OCI-LY3 (cell line): ENCODE results near the gene PPP4R3B.

Experiments used
- H2AFZ ChIP-seq: fragments of 200-600, 300-600 bp; shearing (Covaris generic); 2 replicates; pipeline ENCODE4 v1.6.0; 2014; ENCODE audit warnings: antibody characterized with exemption, low read depth, low read length
- H3K27ac ChIP-seq: fragments of 200-600, 300-600 bp; sonication (generic); 2 replicates; pipeline ENCODE4 v1.5.1; 2014; ENCODE audit warnings: mild to moderate bottlenecking, low read length, moderate library complexity, mixed read lengths
- H3K27me3 ChIP-seq: fragments of 200-600, 300-600 bp; sonication (generic); 2 replicates; pipeline ENCODE4 v1.6.1; 2014; ENCODE audit warnings: low read depth, low read length, mixed read lengths
- H3K36me3 ChIP-seq: fragments of 200-600, 300-600 bp; sonication (generic); replicated peaks from 2 replicates; pipeline ENCODE3; 2014; ENCODE audit warnings: low read depth, low read length, mixed read lengths
- H3K4me1 ChIP-seq: fragments of 300-600, 200-600 bp; sonication (generic); 2 replicates; pipeline ENCODE4 v1.6.1; 2014; ENCODE audit warnings: low read length, mixed read lengths
- H3K4me2 ChIP-seq: fragments of 200-600, 300-600 bp; sonication (generic); 2 replicates; pipeline ENCODE4 v1.6.1; 2014; ENCODE audit warnings: low read length, mixed read lengths
- H3K4me3 ChIP-seq: fragments of 300-600, 200-600 bp; sonication (generic); 2 replicates; pipeline ENCODE4 v1.5.1; 2014; ENCODE audit warnings: antibody characterized with exemption, mild to moderate bottlenecking, low read length, moderate library complexity
- H3K79me2 ChIP-seq: fragments of 300-600, 200-600 bp; shearing (Covaris generic); 2 replicates; pipeline ENCODE4 v1.6.1; 2014; ENCODE audit warnings: mild to moderate bottlenecking, low read length, mixed read lengths
- H3K9ac ChIP-seq: fragments of 300-600, 200-600 bp; shearing (Covaris generic); 2 replicates; pipeline ENCODE4 v1.6.0; 2014; ENCODE audit warnings: mild to moderate bottlenecking, low read length, moderate library complexity
- H3K9me3 ChIP-seq: fragments of 200-600, 300-600 bp; shearing (Covaris generic); 2 replicates; pipeline ENCODE4 v1.6.1; 2014; ENCODE audit warnings: low read length, mixed read lengths; ENCODE audit not compliant: insufficient read depth
- H4K20me1 ChIP-seq: fragments of 200-600, 300-600 bp; sonication (generic); 2 replicates; pipeline ENCODE4 v1.6.1; 2016; ENCODE audit warnings: low read length, mixed read lengths; ENCODE audit not compliant: insufficient read depth
- CTCF ChIP-seq: fragments of 200-600, 300-600 bp; sonication (generic); IDR thresholded peaks from 2 replicates; pipeline ENCODE4 v1.5.1; 2014; ENCODE audit warnings: antibody characterized with exemption, low read length, low read depth
- EZH2phosphoT487 ChIP-seq: fragments of 200-600 bp; shearing (Covaris generic); IDR thresholded peaks from 2 replicates; pipeline ENCODE4 v1.6.1; 2018; ENCODE audit warnings: antibody characterized with exemption, mixed run types, low read depth

PPP4R3B gene

GRCh38 chr2:55526174-55526573 is 91.2 kb downstream of the PPP4R3B start:
- H3K4me3 ChIP-seq, result no peak overlapping the region

GRCh38 chr2:55524884-55525437 is 92.5 kb downstream of the PPP4R3B start:
- no peak overlapping the region for H3K9ac ChIP-seq
- peaks cover 5% of the 10 kb centered on the region for H3K4me1 ChIP-seq
- H2AFZ ChIP-seq, result no peak overlapping the region
- TF ChIP-seq EZH2phosphoT487 (no peak), CTCF (no peak)
- H3K27ac ChIP-seq, result no peak overlapping the region
- no peaks in the 10 kb centered on the region for H3K9me3 ChIP-seq
- peaks cover 10% of the 10 kb centered on the region for H3K36me3 ChIP-seq
- H3K4me3 ChIP-seq, result no peak overlapping the region
- no peaks in the 10 kb centered on the region for H3K27me3 ChIP-seq
- no peaks in the 10 kb centered on the region for H4K20me1 ChIP-seq
- no peaks in the 10 kb centered on the region for H3K79me2 ChIP-seq
- H3K4me2 ChIP-seq, result no peak overlapping the region

More at GRCh38 chr2:55526174-55526573, 91.2 kb downstream of the PPP4R3B start:
- no peak for TF ChIP-seq EZH2phosphoT487
- no peak for TF ChIP-seq CTCF
- Histone ChIP-seq H3K9me3 (no peaks in the 10 kb centered on the region), H3K79me2 (no peaks in the 10 kb centered on the region), H3K4me1 (no peaks in the 10 kb centered on the region), H4K20me1 (no peaks in the 10 kb centered on the region), H3K9ac (no peak overlapping the region), H3K4me2 (no peak overlapping the region), H2AFZ (no peak overlapping the region), H3K27me3 (no peaks in the 10 kb centered on the region), H3K27ac (no peak overlapping the region), H3K36me3 (peaks cover 15% of the 10 kb centered on the region)

- Histone ChIP-seq H3K79me2 (no peaks in the 10 kb centered on the region), H3K36me3 (peaks cover 10% of the 10 kb centered on the region), H3K4me1 (peaks cover 5% of the 10 kb centered on the region), H3K4me2 (peak overlapping the region; percentile 82), H3K27ac (no peak overlapping the region), H4K20me1 (no peaks in the 10 kb centered on the region), H2AFZ (peak overlapping the region; percentile 88), H3K4me3 (peak overlapping the region; percentile 96), H3K27me3 (no peaks in the 10 kb centered on the region), H3K9ac (peak overlapping the region; percentile 66), H3K9me3 (no peaks in the 10 kb centered on the region)
- TF ChIP-seq EZH2phosphoT487 (no peak), CTCF (no peak)
These were observed 97.2 kb downstream of the PPP4R3B start for GRCh38 chr2:55519938-55520885.

GRCh38 chr2:55518841-55519165 is 98.6 kb downstream of the PPP4R3B start:
- H3K9me3 ChIP-seq, result no peaks in the 10 kb centered on the region
- H4K20me1 ChIP-seq, result no peaks in the 10 kb centered on the region
- H3K4me3 ChIP-seq, result peak overlapping the region; percentile 96
- peaks cover 5% of the 10 kb centered on the region for H3K4me1 ChIP-seq
- H2AFZ ChIP-seq, result peak overlapping the region; percentile 72
- H3K9ac ChIP-seq, result peak overlapping the region; percentile 65
- H3K36me3 ChIP-seq, result peaks cover 2% of the 10 kb centered on the region
- TF ChIP-seq CTCF, result no peak
- no peak for TF ChIP-seq EZH2phosphoT487
- H3K79me2 ChIP-seq, result no peaks in the 10 kb centered on the region
- H3K27ac ChIP-seq, result peak overlapping the region; percentile 28; the same call in 1 of the 2 replicates
- H3K27me3 ChIP-seq, result no peaks in the 10 kb centered on the region
- peak overlapping the region; percentile 93 for H3K4me2 ChIP-seq
